HCT116 (cell line): ENCODE measurements around the gene PCNP. TPM values are rescaled to one million over a fixed set of nuclear protein-coding genes. Genes with fewer than 3 reads are reported as not detected.

ENCODE experiments used
- ATAC-seq: fragments of 200-7000 bp; cut with Tn5 transposase; 2 replicates; pipeline ENCODE4 v1.9.1; 2020; ENCODE audit warnings: mild to moderate bottlenecking, moderate library complexity
- BruUV-seq: library from RNA; stranded (reverse); fragments of 400-500 nt; replicated peaks from 2 replicates; lab custom pipeline; 2021; lab: Mats Ljungman, UMichigan
- CTCF ChIA-PET: fragments of 300-600 bp; sonication (Branson Sonifier 250); formaldehyde crosslinking; loops from one replicate; lab custom pipeline; 2021; ENCODE audit warnings: antibody characterized with exemption; lab: Charles Lee
- POLR2A ChIA-PET: fragments of 300-600, 350-600 bp; sonication (Branson Sonifier 250); formaldehyde crosslinking; loops from one replicate; lab custom pipeline; 2021; ENCODE audit warnings: antibody characterized with exemption; lab: Charles Lee
- RAD21 ChIA-PET, 2 experiments: fragments of 300-600 bp; sonication (Branson Sonifier 250); formaldehyde crosslinking; loops; one replicate each; lab custom pipeline; 2023; ENCODE audit warnings: low total read pairs in 2 of 2; ENCODE audit not compliant: uncharacterized antibody in 2 of 2, unreplicated experiment in 2 of 2, low non-redundant PET in 1 of 2; lab: Charles Lee
- DNase-seq: peaks from one replicate; pipeline ENCODE4 v3.0.0-alpha.2; 2010; ENCODE audit warnings: low read depth, low spot score
- H2AFZ ChIP-seq: fragments of 200-600 bp; shearing (Covaris generic), sonication (generic); 2 replicates; pipeline ENCODE4 v1.6.1; 2017; ENCODE audit warnings: low read depth, mixed run types, mixed read lengths, antibody characterized with exemption, low read length; ENCODE audit not compliant: poor library complexity, severe bottlenecking
- H3K27ac ChIP-seq: 2 replicates; pipeline ENCODE4 v1.5.1; 2012; ENCODE audit warnings: low read depth, low read length
- H3K27me3 ChIP-seq: fragments of 200-600 bp; sonication (generic); 2 replicates; pipeline ENCODE4 v1.6.1; 2016; ENCODE audit warnings: mixed run types, low read length, mixed read lengths; ENCODE audit not compliant: insufficient read depth
- H3K36me3 ChIP-seq, 2 experiments: fragments of 200-500 bp in 1 of 2; fragments of 200-600 bp in 1 of 2; sonication (Bioruptor generic) in 1 of 2; sonication (generic) in 1 of 2; 2 replicates each; pipeline versions ENCODE4 v1.5.1 to v1.6.1; 2014 to 2016; ENCODE audit warnings: low read length in 2 of 2, inconsistent platforms in 1 of 2, mixed read lengths in 1 of 2, mixed run types in 1 of 2; ENCODE audit not compliant: insufficient read depth in 2 of 2, control insufficient read depth in 1 of 2
- H3K4me1 ChIP-seq, 2 experiments: fragments of 200-600 bp in 1 of 2; sonication (generic) in 1 of 2; 2 replicates each; pipeline versions ENCODE4 v1.5.1 to v1.6.1; 2012 to 2017; ENCODE audit warnings: low read length in 2 of 2, inconsistent platforms in 1 of 2, mild to moderate bottlenecking in 1 of 2, mixed read lengths in 1 of 2, mixed run types in 1 of 2, moderate library complexity in 1 of 2; ENCODE audit not compliant: insufficient read depth in 2 of 2, control insufficient read depth in 1 of 2
- H3K4me2 ChIP-seq: fragments of 200-600 bp; sonication (generic); 2 replicates; pipeline ENCODE4 v1.6.1; 2017; ENCODE audit warnings: mixed run types, low read length, mixed read lengths
- H3K4me3 ChIP-seq, 2 experiments: fragments of 200-600 bp in 1 of 2; sonication (generic) in 1 of 2; replicated peaks in 1 of 2; 2 replicates each; pipeline ENCODE4 v1.5.1; 2011 to 2016; ENCODE audit warnings: low read length in 2 of 2, control low read depth in 1 of 2, low read depth in 1 of 2, mild to moderate bottlenecking in 1 of 2, mixed read lengths in 1 of 2, mixed run types in 1 of 2
- H3K79me2 ChIP-seq: fragments of 200-600 bp; sonication (generic); 2 replicates; pipeline ENCODE4 v1.6.1; 2017; ENCODE audit warnings: mild to moderate bottlenecking, mixed run types, low read length, moderate library complexity, mixed read lengths; ENCODE audit not compliant: insufficient read depth
- H3K9ac ChIP-seq: fragments of 200-600 bp; sonication (generic); 2 replicates; pipeline ENCODE4 v1.6.1; 2016; ENCODE audit warnings: low read length, mixed read lengths
- H3K9me2 ChIP-seq: fragments of 200-600 bp; sonication (generic), shearing (Covaris generic); 2 replicates; pipeline ENCODE4 v1.6.1; 2017; ENCODE audit warnings: mixed run types, mild to moderate bottlenecking, moderate library complexity; ENCODE audit not compliant: insufficient read depth
- H3K9me3 ChIP-seq, 2 experiments: fragments of 200-500 bp in 1 of 2; fragments of 200-600 bp in 1 of 2; sonication (Bioruptor generic) in 1 of 2; sonication (generic) in 1 of 2; 2 replicates each; pipeline ENCODE4 v1.6.1; 2014 to 2017; ENCODE audit warnings: low read length in 2 of 2, mixed read lengths in 2 of 2, inconsistent platforms in 1 of 2, low read depth in 1 of 2, mild to moderate bottlenecking in 1 of 2, mixed run types in 1 of 2, moderate library complexity in 1 of 2; ENCODE audit not compliant: control insufficient read depth in 1 of 2, insufficient read depth in 1 of 2
- H4K20me1 ChIP-seq: fragments of 200-600 bp; sonication (generic), shearing (Covaris generic); 2 replicates; pipeline ENCODE4 v1.6.1; 2017; ENCODE audit warnings: mixed run types, mild to moderate bottlenecking, moderate library complexity; ENCODE audit not compliant: insufficient read depth
- CBX3 ChIP-seq: IDR thresholded peaks from 2 replicates; pipeline ENCODE4 v1.6.1; 2012; ENCODE audit warnings: low read depth
- CEBPB ChIP-seq: IDR thresholded peaks from 2 replicates; pipeline ENCODE4 v1.6.1; 2012; ENCODE audit warnings: low read depth
- EGR1 ChIP-seq: IDR thresholded peaks from 2 replicates; pipeline ENCODE4 v1.6.1; 2012; ENCODE audit warnings: low read depth
- ELF1 ChIP-seq: IDR thresholded peaks from 2 replicates; pipeline ENCODE4 v1.6.1; 2012; ENCODE audit warnings: low read depth, borderline replicate concordance
- EZH2 ChIP-seq: fragments of 200-600 bp; sonication (generic); IDR thresholded peaks from 2 replicates; pipeline ENCODE4 v1.6.1; 2017; ENCODE audit warnings: antibody characterized with exemption, mixed run types
- EZH2phosphoT487 ChIP-seq: fragments of 200-600 bp; IDR thresholded peaks from 2 replicates; pipeline ENCODE4 v1.6.1; 2018; ENCODE audit warnings: antibody characterized with exemption, borderline replicate concordance
- FOSL1 ChIP-seq: IDR thresholded peaks from 2 replicates; pipeline ENCODE4 v1.6.1; 2012; ENCODE audit warnings: low read depth
- POLR2A ChIP-seq: IDR thresholded peaks from 2 replicates; pipeline ENCODE4 v1.7.0; 2011; ENCODE audit warnings: borderline replicate concordance; ENCODE audit not compliant: insufficient read depth, insufficient read length; ENCODE audit errors: extremely low read depth
- POLR2AphosphoS5 ChIP-seq: IDR thresholded peaks from 2 replicates; pipeline ENCODE4 v1.6.1; 2011; ENCODE audit warnings: mild to moderate bottlenecking, low read depth, low read length, moderate library complexity
- SIN3A ChIP-seq: IDR thresholded peaks from 2 replicates; pipeline ENCODE4 v1.6.1; 2012; ENCODE audit warnings: low read depth
- SP1 ChIP-seq: IDR thresholded peaks from 2 replicates; pipeline ENCODE4 v1.6.1; 2012; ENCODE audit warnings: low read depth
- SRF ChIP-seq: IDR thresholded peaks from 2 replicates; pipeline ENCODE4 v1.6.1; 2012; ENCODE audit warnings: low read depth
- TCF7L2 ChIP-seq: IDR thresholded peaks from 2 replicates; pipeline ENCODE4 v1.7.0; 2011; ENCODE audit warnings: borderline replicate concordance, inconsistent platforms; ENCODE audit not compliant: insufficient read depth, insufficient read length; ENCODE audit errors: extremely low read depth
- YY1 ChIP-seq: IDR thresholded peaks from 2 replicates; pipeline ENCODE4 v1.6.1; 2011; ENCODE audit warnings: low read length, low read depth, moderate library complexity, mild to moderate bottlenecking; ENCODE audit not compliant: insufficient replicate concordance; ENCODE audit errors: extremely low read depth
- ZFX ChIP-seq: fragments of 450-650 bp; IDR thresholded peaks from 2 replicates; pipeline ENCODE4 v1.6.1; 2017
- ZNF274 ChIP-seq: fragments of 200-500 bp; sonication (Bioruptor generic); IDR thresholded peaks from 2 replicates; pipeline ENCODE4 v1.6.1; 2014; ENCODE audit warnings: mild to moderate bottlenecking, low read depth, low read length, inconsistent platforms
- intact Hi-C: fragments of 100-400 bp; cut with micrococcal nuclease; formaldehyde crosslinking; loops from 2 replicates; pipeline ENCODE4 v1.10.0; 2022
- total RNA-seq: library from RNA; stranded (reverse); gene quantifications from one replicate; pipeline ENCODE4 v1.2.1, GENCODE V29; 2021; ENCODE audit not compliant: unreplicated experiment
- TF ChIP-seq, protein P1 (sequence below): IDR thresholded peaks from 2 replicates; pipeline ENCODE4 v1.6.1; 2011; ENCODE audit warnings: mild to moderate bottlenecking, low read length, moderate library complexity; ENCODE audit not compliant: insufficient replicate concordance; ENCODE audit errors: extremely low read depth
- TF ChIP-seq, protein P2 (sequence below): IDR thresholded peaks from 2 replicates; pipeline ENCODE4 v1.6.1; 2012
- TF ChIP-seq, protein P3 (sequence below): IDR thresholded peaks from 2 replicates; pipeline ENCODE4 v1.6.1; 2012; ENCODE audit warnings: low read depth
- TF ChIP-seq, protein P4 (sequence below), 3 experiments: fragments of 200-600 bp in 1 of 3; sonication (generic) in 1 of 3; IDR thresholded peaks in 2 of 3; conservative IDR thresholded peaks in 1 of 3; 2 replicates each; pipeline ENCODE4 v1.5.1; 2012 to 2017; ENCODE audit warnings: low read depth in 2 of 3, low read length in 2 of 3, antibody characterized with exemption in 1 of 3, borderline replicate concordance in 1 of 3, control low read depth in 1 of 3, mild to moderate bottlenecking in 1 of 3, mixed read lengths in 1 of 3, mixed run types in 1 of 3, moderate library complexity in 1 of 3; ENCODE audit not compliant: insufficient read depth in 1 of 3

The PCNP gene
- total RNA-seq, 1 experiment from 2014 or later = 177 TPM

DNA sequence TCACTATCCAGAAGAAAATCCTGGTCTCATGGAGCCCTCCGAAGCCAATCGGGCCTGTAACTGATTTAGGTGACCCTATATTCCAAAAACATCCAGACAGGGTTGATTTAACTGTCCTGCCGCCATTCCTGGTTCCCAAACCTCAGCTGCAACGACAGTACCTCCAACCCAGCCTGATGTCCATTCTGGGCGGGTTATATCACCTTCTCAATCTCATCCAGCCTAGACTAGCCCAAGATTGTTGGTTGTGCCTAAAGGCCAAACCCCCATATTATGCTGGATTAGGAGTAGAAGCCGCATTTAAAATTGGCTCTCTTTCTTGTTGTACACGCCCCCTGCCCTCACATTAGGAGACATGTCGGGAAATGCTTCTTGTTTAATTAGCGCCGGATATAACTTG lies 66.3 kb downstream of the PCNP start:
- no TSS peak for BruUV-seq
- no peak for ATAC-seq

More for the DNA sequence above, 66.3 kb downstream of the PCNP start:
- peaks cover 0 to 16% of the 10 kb centered on the region in 2 experiments; a peak in 2 of 4 replicates for H3K4me1 ChIP-seq
- H3K27me3 ChIP-seq = no peaks in the 10 kb centered on the region
- no peaks in the 10 kb centered on the region for H3K9me2 ChIP-seq
- no peak overlapping the region for H3K27ac ChIP-seq
- DNase-seq = no peak
- no peaks in the 10 kb centered on the region for H4K20me1 ChIP-seq
- H3K79me2 ChIP-seq = no peaks in the 10 kb centered on the region
- H2AFZ ChIP-seq = no peak overlapping the region
- no peak for TF ChIP-seq SIN3A
- no peak for TF ChIP-seq EGR1
- TF ChIP-seq EZH2 = no peak
- TF ChIP-seq POLR2AphosphoS5 = no peak
- no peak for TF ChIP-seq ELF1
- TF ChIP-seq ZFX = no peak
- TF ChIP-seq SRF = no peak
- TF ChIP-seq, protein P1, sequence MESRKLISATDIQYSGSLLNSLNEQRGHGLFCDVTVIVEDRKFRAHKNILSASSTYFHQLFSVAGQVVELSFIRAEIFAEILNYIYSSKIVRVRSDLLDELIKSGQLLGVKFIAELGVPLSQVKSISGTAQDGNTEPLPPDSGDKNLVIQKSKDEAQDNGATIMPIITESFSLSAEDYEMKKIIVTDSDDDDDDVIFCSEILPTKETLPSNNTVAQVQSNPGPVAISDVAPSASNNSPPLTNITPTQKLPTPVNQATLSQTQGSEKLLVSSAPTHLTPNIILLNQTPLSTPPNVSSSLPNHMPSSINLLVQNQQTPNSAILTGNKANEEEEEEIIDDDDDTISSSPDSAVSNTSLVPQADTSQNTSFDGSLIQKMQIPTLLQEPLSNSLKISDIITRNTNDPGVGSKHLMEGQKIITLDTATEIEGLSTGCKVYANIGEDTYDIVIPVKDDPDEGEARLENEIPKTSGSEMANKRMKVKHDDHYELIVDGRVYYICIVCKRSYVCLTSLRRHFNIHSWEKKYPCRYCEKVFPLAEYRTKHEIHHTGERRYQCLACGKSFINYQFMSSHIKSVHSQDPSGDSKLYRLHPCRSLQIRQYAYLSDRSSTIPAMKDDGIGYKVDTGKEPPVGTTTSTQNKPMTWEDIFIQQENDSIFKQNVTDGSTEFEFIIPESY = no peak
- no peak for TF ChIP-seq TCF7L2
- TF ChIP-seq CBX3 = no peak
- TF ChIP-seq, protein P2, sequence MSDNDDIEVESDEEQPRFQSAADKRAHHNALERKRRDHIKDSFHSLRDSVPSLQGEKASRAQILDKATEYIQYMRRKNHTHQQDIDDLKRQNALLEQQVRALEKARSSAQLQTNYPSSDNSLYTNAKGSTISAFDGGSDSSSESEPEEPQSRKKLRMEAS = no peak
- no peak for TF ChIP-seq FOSL1
- no peak for TF ChIP-seq YY1
- TF ChIP-seq, protein P3, sequence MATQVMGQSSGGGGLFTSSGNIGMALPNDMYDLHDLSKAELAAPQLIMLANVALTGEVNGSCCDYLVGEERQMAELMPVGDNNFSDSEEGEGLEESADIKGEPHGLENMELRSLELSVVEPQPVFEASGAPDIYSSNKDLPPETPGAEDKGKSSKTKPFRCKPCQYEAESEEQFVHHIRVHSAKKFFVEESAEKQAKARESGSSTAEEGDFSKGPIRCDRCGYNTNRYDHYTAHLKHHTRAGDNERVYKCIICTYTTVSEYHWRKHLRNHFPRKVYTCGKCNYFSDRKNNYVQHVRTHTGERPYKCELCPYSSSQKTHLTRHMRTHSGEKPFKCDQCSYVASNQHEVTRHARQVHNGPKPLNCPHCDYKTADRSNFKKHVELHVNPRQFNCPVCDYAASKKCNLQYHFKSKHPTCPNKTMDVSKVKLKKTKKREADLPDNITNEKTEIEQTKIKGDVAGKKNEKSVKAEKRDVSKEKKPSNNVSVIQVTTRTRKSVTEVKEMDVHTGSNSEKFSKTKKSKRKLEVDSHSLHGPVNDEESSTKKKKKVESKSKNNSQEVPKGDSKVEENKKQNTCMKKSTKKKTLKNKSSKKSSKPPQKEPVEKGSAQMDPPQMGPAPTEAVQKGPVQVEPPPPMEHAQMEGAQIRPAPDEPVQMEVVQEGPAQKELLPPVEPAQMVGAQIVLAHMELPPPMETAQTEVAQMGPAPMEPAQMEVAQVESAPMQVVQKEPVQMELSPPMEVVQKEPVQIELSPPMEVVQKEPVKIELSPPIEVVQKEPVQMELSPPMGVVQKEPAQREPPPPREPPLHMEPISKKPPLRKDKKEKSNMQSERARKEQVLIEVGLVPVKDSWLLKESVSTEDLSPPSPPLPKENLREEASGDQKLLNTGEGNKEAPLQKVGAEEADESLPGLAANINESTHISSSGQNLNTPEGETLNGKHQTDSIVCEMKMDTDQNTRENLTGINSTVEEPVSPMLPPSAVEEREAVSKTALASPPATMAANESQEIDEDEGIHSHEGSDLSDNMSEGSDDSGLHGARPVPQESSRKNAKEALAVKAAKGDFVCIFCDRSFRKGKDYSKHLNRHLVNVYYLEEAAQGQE = no peak
- TF ChIP-seq SP1 = no peak
- TF ChIP-seq, protein P4, sequence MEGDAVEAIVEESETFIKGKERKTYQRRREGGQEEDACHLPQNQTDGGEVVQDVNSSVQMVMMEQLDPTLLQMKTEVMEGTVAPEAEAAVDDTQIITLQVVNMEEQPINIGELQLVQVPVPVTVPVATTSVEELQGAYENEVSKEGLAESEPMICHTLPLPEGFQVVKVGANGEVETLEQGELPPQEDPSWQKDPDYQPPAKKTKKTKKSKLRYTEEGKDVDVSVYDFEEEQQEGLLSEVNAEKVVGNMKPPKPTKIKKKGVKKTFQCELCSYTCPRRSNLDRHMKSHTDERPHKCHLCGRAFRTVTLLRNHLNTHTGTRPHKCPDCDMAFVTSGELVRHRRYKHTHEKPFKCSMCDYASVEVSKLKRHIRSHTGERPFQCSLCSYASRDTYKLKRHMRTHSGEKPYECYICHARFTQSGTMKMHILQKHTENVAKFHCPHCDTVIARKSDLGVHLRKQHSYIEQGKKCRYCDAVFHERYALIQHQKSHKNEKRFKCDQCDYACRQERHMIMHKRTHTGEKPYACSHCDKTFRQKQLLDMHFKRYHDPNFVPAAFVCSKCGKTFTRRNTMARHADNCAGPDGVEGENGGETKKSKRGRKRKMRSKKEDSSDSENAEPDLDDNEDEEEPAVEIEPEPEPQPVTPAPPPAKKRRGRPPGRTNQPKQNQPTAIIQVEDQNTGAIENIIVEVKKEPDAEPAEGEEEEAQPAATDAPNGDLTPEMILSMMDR (IDR thresholded peaks at IDR 0.05 in 2 of 3, conservative IDR thresholded peaks at IDR 0.05 in 1 of 3; ENCODE audit: borderline replicate concordance in 1 of 3, insufficient read depth in 1 of 3, low read depth in 2 of 3, low read length in 2 of 3) = no peak
- no peak for TF ChIP-seq EZH2phosphoT487
- TF ChIP-seq POLR2A = no peak
- TF ChIP-seq ZNF274 = no peak
- no peak for TF ChIP-seq CEBPB
- TF ChIP-seq, all 23 proteins: peak for 0
- POLR2A ChIA-PET = no interaction called here
- Histone ChIP-seq H3K4me3 (no peak overlapping the region), H3K4me2 (no peak overlapping the region), H3K36me3 (no peaks in the 10 kb centered on the region), H3K9ac (no peak overlapping the region), H3K9me3 (no peaks in the 10 kb centered on the region)
- intact Hi-C loops = no loop called here
- RAD21 ChIA-PET = no interaction called here
- CTCF ChIA-PET = interaction anchor here (1.6 kb wide), 1 partner anchor 9 kb away, joined by 3 read pairs; no protein-coding TSS in a partner anchor
